Trophoblast cell (in vitro differentiated cells and primary cell): ENCODE data around the gene CENPN.
A peak's percentile ranks its signal among the peaks of the same experiment; 100 is the strongest.

Experiments used
- DNase-seq, 2 donors: peaks; one replicate each; pipeline ENCODE4 v3.0.0-alpha.2; 2016
- H2AFZ ChIP-seq: 2 replicates; pipeline ENCODE4 v1.6.1; 2013; ENCODE audit warnings: low read length, moderate library complexity, mild to moderate bottlenecking; ENCODE audit not compliant: insufficient read depth, poor library complexity
- H2AK5ac ChIP-seq: 2 replicates; pipeline ENCODE4 v1.6.1; 2013; ENCODE audit warnings: mild to moderate bottlenecking, low read length
- H2BK120ac ChIP-seq: 2 replicates; pipeline ENCODE4 v1.6.1; 2013; ENCODE audit warnings: low read length, mild to moderate bottlenecking, moderate library complexity; ENCODE audit not compliant: insufficient read depth, poor library complexity
- H2BK12ac ChIP-seq: 2 replicates; pipeline ENCODE4 v1.6.1; 2013; ENCODE audit warnings: mild to moderate bottlenecking, low read length, moderate library complexity
- H2BK5ac ChIP-seq: 2 replicates; pipeline ENCODE4 v1.6.1; 2013; ENCODE audit warnings: low read length, low read depth, moderate library complexity, mild to moderate bottlenecking; ENCODE audit not compliant: poor library complexity
- H3K14ac ChIP-seq: 2 replicates; pipeline ENCODE4 v1.6.1; 2013; ENCODE audit warnings: mild to moderate bottlenecking, low read length
- H3K18ac ChIP-seq: 2 replicates; pipeline ENCODE4 v1.6.1; 2013; ENCODE audit warnings: mild to moderate bottlenecking, low read length
- H3K23ac ChIP-seq: 2 replicates; pipeline ENCODE4 v1.6.1; 2013; ENCODE audit warnings: low read length
- H3K27ac ChIP-seq: 2 replicates; pipeline ENCODE4 v1.5.1; 2013; ENCODE audit warnings: low read depth, mild to moderate bottlenecking, inconsistent platforms, low read length, moderate library complexity
- H3K27me3 ChIP-seq: 2 replicates; pipeline ENCODE4 v1.6.1; 2013; ENCODE audit warnings: inconsistent platforms, mild to moderate bottlenecking, low read length, moderate library complexity; ENCODE audit not compliant: insufficient read depth
- H3K36me3 ChIP-seq, 2 experiments: 1 replicate in 1 of 2; 2 replicates in 1 of 2; pipeline ENCODE4 v1.6.1; 2013; ENCODE audit warnings: low read length in 2 of 2, mild to moderate bottlenecking in 2 of 2, moderate library complexity in 1 of 2; ENCODE audit not compliant: insufficient read depth in 2 of 2, control insufficient read depth in 1 of 2
- H3K4ac ChIP-seq: 2 replicates; pipeline ENCODE4 v1.6.1; 2013; ENCODE audit warnings: low read depth, mild to moderate bottlenecking, low read length, moderate library complexity
- H3K4me1 ChIP-seq, 2 experiments: 1 replicate in 1 of 2; 2 replicates in 1 of 2; pipeline ENCODE4 v1.6.1; 2013; ENCODE audit warnings: low read length in 2 of 2, mild to moderate bottlenecking in 2 of 2, moderate library complexity in 1 of 2; ENCODE audit not compliant: insufficient read depth in 2 of 2, control insufficient read depth in 1 of 2
- H3K4me2 ChIP-seq: 2 replicates; pipeline ENCODE4 v1.6.1; 2013; ENCODE audit warnings: inconsistent platforms, mild to moderate bottlenecking, low read length, moderate library complexity
- H3K4me3 ChIP-seq: 2 replicates; pipeline ENCODE4 v1.5.1; 2013; ENCODE audit warnings: mild to moderate bottlenecking, low read depth, low read length, inconsistent platforms
- H3K79me1 ChIP-seq: one replicate; pipeline ENCODE4 v1.6.1; 2013; ENCODE audit warnings: low read length
- H3K79me2 ChIP-seq: 2 replicates; pipeline ENCODE4 v1.6.1; 2013; ENCODE audit warnings: low read length, mild to moderate bottlenecking; ENCODE audit not compliant: control insufficient read depth, insufficient read depth, poor library complexity
- H3K9ac ChIP-seq: 2 replicates; pipeline ENCODE4 v1.6.1; 2013; ENCODE audit warnings: mild to moderate bottlenecking, low read length
- H3K9me3 ChIP-seq: 2 replicates; pipeline ENCODE4 v1.6.1; 2013; ENCODE audit warnings: low read depth, mild to moderate bottlenecking, control low read depth, inconsistent platforms, low read length; ENCODE audit not compliant: insufficient read depth
- H4K12ac ChIP-seq: 2 replicates; pipeline ENCODE4 v1.6.1; 2013; ENCODE audit warnings: low read depth, mild to moderate bottlenecking, low read length, moderate library complexity
- H4K8ac ChIP-seq: 2 replicates; pipeline ENCODE4 v1.6.1; 2013; ENCODE audit warnings: low read depth, mild to moderate bottlenecking, low read length, moderate library complexity
- H4K91ac ChIP-seq: one replicate; pipeline ENCODE4 v1.6.1; 2013; ENCODE audit warnings: low read depth, mild to moderate bottlenecking, low read length, moderate library complexity
- WGBS: extraction: QIAGEN DNeasy Blood & Tissue Kit; methylation state at CpG from one replicate; pipeline ENCODE4 v1.1.7; 2013; ENCODE audit warnings: missing lambda C conversion rate; ENCODE audit not compliant: insufficient read length, insufficient coverage; ENCODE audit errors: extremely low coverage; 5-methylcytosine and 5-hydroxymethylcytosine counted together

CENPN gene

DNA sequence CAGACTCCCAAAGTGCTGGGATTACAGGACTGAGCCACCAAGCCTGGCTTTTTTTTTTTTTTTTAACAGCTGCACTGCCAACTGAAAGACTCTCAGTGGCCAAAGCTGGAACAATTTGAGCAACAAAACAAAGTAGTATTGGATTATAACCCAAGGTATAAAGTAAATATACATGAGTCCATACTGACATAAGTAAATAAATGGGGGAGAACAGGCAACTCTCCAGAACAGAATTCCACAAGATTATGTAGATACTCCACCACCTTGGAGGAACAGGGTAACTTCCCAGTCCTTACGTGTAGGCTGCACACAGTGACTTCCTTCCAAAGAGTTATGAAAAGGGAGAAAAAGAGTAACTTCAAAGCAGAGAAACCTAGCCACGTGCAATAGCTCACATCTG, 16.0 kb upstream of the CENPN start:
- Histone ChIP-seq H3K4me2 (no peak overlapping the region), H4K12ac (no peak overlapping the region), H2AFZ (no peak overlapping the region), H2BK5ac (no peak overlapping the region), H3K18ac (no peak overlapping the region), H3K27me3 (no peaks in the 10 kb centered on the region), H3K14ac (no peak overlapping the region), H3K4me3 (no peak overlapping the region), H2AK5ac (peak overlapping the region; percentile 29), H2BK12ac (peak overlapping the region; percentile 64), H3K4ac (peak overlapping the region; percentile 86), H2BK120ac (peak overlapping the region; percentile 51), H3K79me1 (peaks cover 5% of the 10 kb centered on the region), H4K8ac (peak overlapping the region; percentile 10), H3K9me3 (no peaks in the 10 kb centered on the region), H3K79me2 (peaks cover 5% of the 10 kb centered on the region), H3K23ac (no peak overlapping the region), H3K4me1 (peaks cover 9 to 12% of the 10 kb centered on the region in 2 experiments), H3K9ac (no peak overlapping the region), H3K36me3 (peaks cover 4 to 7% of the 10 kb centered on the region in 2 experiments), H3K27ac (no peak overlapping the region), H4K91ac (peak overlapping the region; percentile 6)
- no CpG with 5 or more reads among the region's 2 CpGs for WGBS
- no peak for DNase-seq

GRCh38 chr16:80991792-80992430, 15.1 kb upstream of the CENPN start:
- Histone ChIP-seq H3K4me2 (no peak overlapping the region), H3K14ac (no peak overlapping the region), H3K9ac (no peak overlapping the region), H3K4me1 (peaks cover 7% of the 10 kb centered on the region in 2 experiments), H4K8ac (no peak overlapping the region), H3K4ac (no peak overlapping the region), H4K12ac (no peak overlapping the region), H4K91ac (no peak overlapping the region), H3K23ac (no peak overlapping the region), H3K36me3 (peaks cover 4 to 7% of the 10 kb centered on the region in 2 experiments), H3K27ac (peak overlapping the region; percentile 90), H2AK5ac (no peak overlapping the region), H3K79me2 (peaks cover 5% of the 10 kb centered on the region), H3K27me3 (no peaks in the 10 kb centered on the region), H3K9me3 (no peaks in the 10 kb centered on the region), H2BK12ac (no peak overlapping the region), H2BK5ac (no peak overlapping the region), H2BK120ac (no peak overlapping the region), H3K4me3 (no peak overlapping the region), H2AFZ (no peak overlapping the region), H3K79me1 (peaks cover 5% of the 10 kb centered on the region), H3K18ac (no peak overlapping the region)
- no CpG with 5 or more reads among the region's 6 CpGs for WGBS
- DNase-seq = no peak

GRCh38 chr16:80992676-80993293, 14.2 kb upstream of the CENPN start:
- Histone ChIP-seq H2BK120ac (no peak overlapping the region), H3K36me3 (peaks cover 4 to 7% of the 10 kb centered on the region in 2 experiments), H4K8ac (no peak overlapping the region), H2AK5ac (no peak overlapping the region), H4K12ac (no peak overlapping the region), H3K4me1 (peaks cover 7% of the 10 kb centered on the region in 2 experiments), H2BK5ac (peak overlapping the region; percentile 76), H2AFZ (no peak overlapping the region), H3K4ac (peak overlapping the region; percentile 36), H3K79me1 (peaks cover 5% of the 10 kb centered on the region), H3K4me2 (peak overlapping the region; percentile 18), H3K27me3 (no peaks in the 10 kb centered on the region), H3K9ac (no peak overlapping the region), H3K4me3 (no peak overlapping the region), H3K79me2 (peaks cover 5% of the 10 kb centered on the region), H3K9me3 (no peaks in the 10 kb centered on the region), H3K14ac (no peak overlapping the region), H3K18ac (no peak overlapping the region), H3K27ac (peak overlapping the region; percentile 90), H4K91ac (peak overlapping the region; percentile 68), H2BK12ac (no peak overlapping the region), H3K23ac (no peak overlapping the region)
- DNase-seq = peak in 1 of 2 donors; percentile 69
- WGBS = no CpG with 5 or more reads among the region's 3 CpGs

DNA sequence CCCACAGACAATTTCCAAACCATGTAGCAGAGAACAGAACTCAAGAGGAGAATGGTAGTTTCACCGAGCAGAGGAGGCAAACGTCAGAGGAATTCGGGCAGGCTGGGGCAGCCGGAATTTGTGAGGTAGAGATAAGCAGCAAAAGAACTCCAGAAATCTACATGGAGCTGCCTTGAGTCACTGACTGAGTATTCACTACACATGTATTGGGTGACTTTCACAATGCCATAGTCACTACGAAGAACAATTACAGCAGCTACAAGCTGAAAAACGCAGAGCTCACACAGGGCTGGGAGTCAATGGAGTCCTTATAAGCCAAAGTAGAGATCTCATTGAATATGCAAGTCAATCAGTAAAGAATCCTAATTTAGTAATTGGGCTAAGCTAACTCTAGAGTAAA, 13.7 kb upstream of the CENPN start:
- H2BK120ac ChIP-seq = no peak overlapping the region
- no peak overlapping the region for H3K4me2 ChIP-seq
- H3K36me3 ChIP-seq = peaks cover 4 to 7% of the 10 kb centered on the region in 2 experiments
- H2BK5ac ChIP-seq = no peak overlapping the region
- no peaks in the 10 kb centered on the region for H3K9me3 ChIP-seq
- peak overlapping the region; percentile 90 for H3K27ac ChIP-seq
- no peak overlapping the region for H2AK5ac ChIP-seq
- no peak overlapping the region for H3K4me3 ChIP-seq
- H3K14ac ChIP-seq = no peak overlapping the region
- DNase-seq = peak; percentile 91 to 96
- H3K4me1 ChIP-seq = peaks cover 7% of the 10 kb centered on the region in 2 experiments
- WGBS = no CpG with 5 or more reads among the region's 6 CpGs
- H3K4ac ChIP-seq = no peak overlapping the region
- peaks cover 7% of the 10 kb centered on the region for H3K79me2 ChIP-seq
- no peaks in the 10 kb centered on the region for H3K27me3 ChIP-seq
- no peak overlapping the region for H4K8ac ChIP-seq
- H2BK12ac ChIP-seq = no peak overlapping the region
- peaks cover 5% of the 10 kb centered on the region for H3K79me1 ChIP-seq
- no peak overlapping the region for H4K91ac ChIP-seq
- H4K12ac ChIP-seq = no peak overlapping the region
- no peak overlapping the region for H3K18ac ChIP-seq
- H3K9ac ChIP-seq = no peak overlapping the region
- no peak overlapping the region for H2AFZ ChIP-seq
- H3K23ac ChIP-seq = no peak overlapping the region
